Muscle of back (tissue), 11 donors: ENCODE measurements around the gene GPD1. TPM values are rescaled to one million over a fixed set of nuclear protein-coding genes. Genes with fewer than 3 reads are reported as not detected.
A peak's percentile ranks its signal among the peaks of the same experiment; 100 is the strongest.
"Not testable (repeated sequence)": the region's sequence is repeated elsewhere in the genome, so short reads cannot be mapped to it uniquely, and the experiment has no call there.

Experiments
- DNase-seq, 3 donors: peaks; one replicate each; pipeline versions ENCODE4 v3.0.0 to v3.0.0-alpha.2; 2013
- polyA plus RNA-seq, 10 donors: library from polyadenylated mRNA; unstranded; fragments of 120-200 nt; gene quantifications; one replicate each; pipeline ENCODE4 v1.2.1, GENCODE V29; 2013; ENCODE audit not compliant: insufficient read length in 10 of 10

The GPD1 gene
- polyA plus RNA-seq, 10 donors, result 17.8 to 66.4 (median 51.3) TPM

GRCh38 chr12:50120521-50120920 lies 16.7 kb downstream of the GPD1 start:
- no peak for DNase-seq

GRCh38 chr12:50120953-50121352 lies 17.1 kb downstream of the GPD1 start:
- no peak for DNase-seq

GRCh38 chr12:50121641-50122040 lies 17.8 kb downstream of the GPD1 start:
- DNase-seq, result no peak

- no peak for DNase-seq
Observed at GRCh38 chr12:50123203-50123602, 19.4 kb downstream of the GPD1 start.

- no peak for DNase-seq
Observed at GRCh38 chr12:50127546-50127945, 23.7 kb downstream of the GPD1 start.

- no peak for DNase-seq
Observed at GRCh38 chr12:50129290-50129689, 25.5 kb downstream of the GPD1 start.

- DNase-seq, result peak; percentile 28 to 49 (median 31)
Observed at GRCh38 chr12:50132505-50133135, 28.8 kb downstream of the GPD1 start.

GRCh38 chr12:50142993-50143392 lies 39.2 kb downstream of the GPD1 start:
- DNase-seq, result no peak

- DNase-seq, result no peak
Observed at GRCh38 chr12:50145439-50145838, 41.6 kb downstream of the GPD1 start.

- DNase-seq, result no peak
Observed at GRCh38 chr12:50147281-50147680, 43.5 kb downstream of the GPD1 start.

GRCh38 chr12:50148011-50148410 lies 44.2 kb downstream of the GPD1 start:
- not testable (repeated sequence) for DNase-seq

- DNase-seq, result no peak
Observed at GRCh38 chr12:50149311-50149710, 45.5 kb downstream of the GPD1 start.

- DNase-seq, result no peak
Observed at GRCh38 chr12:50151047-50151687, 47.4 kb downstream of the GPD1 start.

- DNase-seq, result not testable (repeated sequence)
Observed at GRCh38 chr12:50154947-50155346, 51.1 kb downstream of the GPD1 start.

- no peak for DNase-seq
Observed at GRCh38 chr12:50156641-50157040, 52.8 kb downstream of the GPD1 start.

- DNase-seq, result no peak
Observed at GRCh38 chr12:50157259-50157658, 53.5 kb downstream of the GPD1 start.

- DNase-seq, result no peak
Observed at GRCh38 chr12:50160643-50161042, 56.8 kb downstream of the GPD1 start.

Other genes with a start within 250 kb of the GPD1 start
- gene FAIM2, start 200.1 kb upstream of the GPD1 start, polyA plus RNA-seq, result 10 to 100 TPM in 2 of 10 donors, 1 to 10 TPM in 8; 5.3 to 14.0 (median 7.7) TPM
- gene AQP2, start 153.3 kb upstream of the GPD1 start, polyA plus RNA-seq, result under 1 TPM in 2 of 10 donors, not detected in 8; 0.05 to 0.11 TPM
- under 1 TPM; 0.22 to 0.67 (median 0.54) TPM for gene AQP5, start 142.1 kb upstream of the GPD1 start, polyA plus RNA-seq
- under 1 TPM in 9 of 10 donors, not detected in 1; 0.08 to 0.24 (median 0.16) TPM for gene AQP6, start 131.1 kb upstream of the GPD1 start, polyA plus RNA-seq
- gene RACGAP1, start 78.5 kb upstream of the GPD1 start, polyA plus RNA-seq, result 10 to 100 TPM; 19.3 to 41.4 (median 28.6) TPM
- gene ASIC1, start 46.4 kb upstream of the GPD1 start, polyA plus RNA-seq, result 10 to 100 TPM in 5 of 10 donors, 1 to 10 TPM in 5; 7.7 to 15.1 (median 10.0) TPM
- gene SMARCD1, start 18.7 kb upstream of the GPD1 start, polyA plus RNA-seq, result 10 to 100 TPM; 39.8 to 72.4 (median 55.1) TPM
- gene COX14, start 8.2 kb downstream of the GPD1 start, polyA plus RNA-seq, result 10 to 100 TPM; 32.3 to 45.6 (median 40.0) TPM
- 10 to 100 TPM; 31.7 to 62.3 (median 43.8) TPM for gene CERS5, start 63.4 kb downstream of the GPD1 start, polyA plus RNA-seq
- gene LIMA1, start 179.5 kb downstream of the GPD1 start, polyA plus RNA-seq, result 100 to 1,000 TPM in 7 of 10 donors, 10 to 100 TPM in 3; 85.3 to 150 (median 115) TPM